HG03175 (cell line): ENCODE measurements around the gene ATP2B2.
"Not testable (repeated sequence)": the region's sequence is repeated elsewhere in the genome, so short reads cannot be mapped to it uniquely, and the experiment has no call there.

Experiments used
- ATAC-seq: cut with Tn5 transposase; IDR thresholded peaks from one replicate; pipeline ENCODE4 v1.9.1; 2021; ENCODE audit warnings: mild to moderate bottlenecking, moderate library complexity; ENCODE audit not compliant: unreplicated experiment

ATP2B2 gene

DNA sequence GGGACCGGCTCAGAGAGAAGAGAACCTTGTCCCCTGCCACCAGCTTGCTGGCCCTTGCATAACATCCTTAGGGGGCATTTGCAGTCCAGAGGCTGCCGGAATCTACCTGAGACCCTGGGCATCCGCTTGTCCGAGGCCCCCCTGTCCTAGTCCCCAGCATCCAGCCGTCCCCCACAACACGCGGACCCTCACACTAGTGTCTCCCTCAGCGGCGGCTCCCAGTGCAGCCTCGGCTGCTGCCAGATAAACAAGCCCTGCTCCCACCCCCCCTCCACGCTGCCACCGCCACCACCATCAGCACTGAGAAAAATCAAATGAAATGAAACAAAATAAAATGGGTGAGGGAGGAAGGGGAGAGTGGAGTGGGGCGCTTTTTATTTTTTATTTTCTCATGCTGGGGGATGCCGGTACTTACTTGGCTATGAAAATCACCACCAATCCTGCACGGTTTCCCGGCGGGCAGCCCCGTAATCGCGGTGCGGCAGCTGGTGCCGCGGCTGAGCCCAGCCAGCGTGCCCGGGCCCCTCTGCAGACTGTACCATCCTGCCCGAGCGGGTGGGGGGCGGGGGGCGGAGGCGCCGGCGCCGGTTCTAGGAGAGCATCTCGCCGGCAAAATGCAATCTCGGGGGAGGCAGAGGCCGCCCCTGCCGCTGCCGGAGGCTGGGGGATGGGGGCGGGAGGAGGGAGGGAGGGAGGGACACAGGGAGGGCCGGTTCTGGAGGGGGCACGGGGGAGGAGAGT, at the start of gene ATP2B2:
TSS of gene ATP2B2 (minus strand) at position 537 of the 741 bp plus-strand sequence. CDS start 56,043 bp downstream, outside the sequence.
- no peak for ATAC-seq

DNA sequence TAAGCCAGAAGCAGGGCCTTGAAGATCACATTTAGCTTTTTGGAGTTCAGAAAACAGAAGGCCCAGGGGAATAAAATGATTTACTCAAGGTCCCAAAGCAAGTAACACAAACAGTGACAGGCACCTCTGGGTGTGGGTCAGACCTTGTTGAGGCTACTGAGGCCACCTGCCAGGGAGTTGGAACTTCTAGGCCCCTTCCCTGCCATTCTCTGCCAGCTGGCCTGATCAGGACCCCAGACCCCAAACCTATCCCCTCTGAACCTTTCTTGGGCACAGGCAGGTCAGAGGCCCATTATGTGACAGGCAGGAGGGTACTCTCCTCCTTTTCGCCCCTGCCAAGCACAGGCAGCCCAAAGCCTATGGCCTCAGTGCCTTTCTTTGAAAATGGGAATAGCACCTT, 49.4 kb upstream of the ATP2B2 start:
- ATAC-seq, result no peak

DNA sequence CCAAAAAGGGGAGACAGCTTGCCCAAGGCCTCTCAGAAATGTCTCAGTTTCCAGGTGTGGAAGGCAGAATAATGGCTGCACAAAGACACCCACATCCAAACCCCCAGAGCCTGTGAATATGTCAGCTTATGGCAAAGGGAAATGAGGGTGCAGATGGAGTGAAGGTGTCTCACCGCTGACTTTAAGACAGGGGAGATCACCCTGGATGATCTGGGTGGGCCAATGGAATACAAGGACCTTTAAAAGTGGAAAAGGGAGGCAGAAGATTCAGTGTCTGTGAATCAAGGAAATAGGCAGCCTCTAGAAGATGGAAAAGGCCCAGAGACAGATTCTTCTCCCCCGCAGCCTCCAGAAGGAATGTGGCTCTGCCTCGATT, 48.8 kb upstream of the ATP2B2 start:
- ATAC-seq, result no peak

DNA sequence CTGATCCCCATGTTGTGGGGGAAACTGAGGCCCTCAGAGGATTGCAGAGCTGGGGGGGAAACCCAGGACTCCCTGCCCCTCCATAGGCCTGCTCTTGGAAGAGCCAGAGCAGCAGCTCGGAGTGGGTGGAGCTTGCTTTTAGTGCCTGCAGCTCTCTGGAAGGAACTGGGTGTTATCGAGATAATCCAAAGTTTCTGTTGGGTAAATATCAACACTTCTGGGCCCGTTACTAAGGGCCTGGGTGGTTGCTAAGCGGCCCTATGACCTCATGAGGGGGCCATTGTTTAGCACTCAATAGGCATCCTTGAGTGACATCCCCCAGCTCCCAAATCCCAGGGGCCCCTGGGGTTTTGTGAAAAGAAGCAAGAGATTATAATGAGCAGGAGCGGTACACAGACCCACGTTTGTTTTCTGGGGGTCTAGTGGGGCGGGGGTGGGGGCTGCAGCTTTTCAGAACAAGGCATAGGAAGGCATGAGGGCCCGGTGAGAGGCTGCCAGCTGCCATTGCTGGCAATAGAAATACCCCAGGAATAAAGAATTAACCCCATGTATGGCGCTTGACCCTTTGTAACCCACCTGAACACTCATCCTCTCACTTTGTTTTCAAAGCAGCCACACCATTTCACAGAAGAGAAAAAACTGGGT, 48.3 kb upstream of the ATP2B2 start:
- no peak for ATAC-seq

DNA sequence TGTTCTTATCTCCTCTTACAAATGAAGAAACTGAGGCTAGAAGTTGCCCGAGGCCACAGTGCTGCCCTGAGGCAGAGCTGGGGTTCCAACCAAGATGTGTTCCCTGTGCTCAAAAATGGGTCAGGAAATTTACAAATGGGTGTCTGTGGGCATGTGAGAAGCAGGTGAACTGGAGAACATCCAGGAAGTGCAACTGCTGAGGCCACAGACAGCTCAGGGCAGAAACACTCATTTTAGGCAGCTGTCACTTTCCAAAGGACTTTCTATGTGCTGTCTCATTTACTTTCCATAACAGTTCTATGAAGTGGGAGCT, 47.2 kb upstream of the ATP2B2 start:
- no peak for ATAC-seq

DNA sequence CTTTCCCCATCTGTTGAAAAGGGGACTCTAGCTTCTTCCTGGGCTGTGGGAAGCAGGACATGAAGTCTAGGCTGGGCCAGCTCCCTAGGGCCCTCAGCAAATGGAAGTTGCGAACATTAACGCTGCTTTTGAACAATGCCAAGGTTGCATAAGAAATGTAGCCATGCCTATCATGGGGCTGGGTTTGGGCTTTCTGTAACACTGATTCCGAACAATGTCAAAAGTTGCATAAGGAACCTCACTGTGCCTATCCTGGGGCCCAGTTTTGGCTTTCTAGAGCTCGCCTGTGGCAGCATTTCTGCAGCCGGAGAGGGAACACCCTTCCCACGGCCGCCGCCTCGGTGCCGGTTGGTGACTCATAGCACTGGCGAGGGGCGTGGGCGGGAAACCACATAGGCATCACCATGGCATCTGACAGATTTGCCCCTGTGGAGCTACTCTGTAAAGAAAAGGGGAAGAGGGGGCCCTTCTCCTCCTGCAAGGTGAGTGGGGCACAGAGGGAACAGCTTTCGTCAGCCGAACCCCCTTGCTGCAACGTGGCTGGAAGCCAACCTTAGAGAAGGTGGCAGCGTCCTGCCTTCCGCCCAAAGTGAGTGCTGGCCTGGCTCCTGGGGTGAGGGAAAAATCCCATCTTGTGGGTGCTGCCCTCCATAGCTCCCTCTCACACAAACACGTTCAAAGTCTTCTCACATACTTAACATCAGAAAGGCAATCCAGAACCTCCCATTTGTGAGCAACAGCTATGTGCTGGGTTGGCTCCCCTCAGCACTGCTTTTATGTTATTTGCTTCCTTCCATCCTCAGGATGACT, 46.6 kb upstream of the ATP2B2 start:
- ATAC-seq, result peak; percentile 59

DNA sequence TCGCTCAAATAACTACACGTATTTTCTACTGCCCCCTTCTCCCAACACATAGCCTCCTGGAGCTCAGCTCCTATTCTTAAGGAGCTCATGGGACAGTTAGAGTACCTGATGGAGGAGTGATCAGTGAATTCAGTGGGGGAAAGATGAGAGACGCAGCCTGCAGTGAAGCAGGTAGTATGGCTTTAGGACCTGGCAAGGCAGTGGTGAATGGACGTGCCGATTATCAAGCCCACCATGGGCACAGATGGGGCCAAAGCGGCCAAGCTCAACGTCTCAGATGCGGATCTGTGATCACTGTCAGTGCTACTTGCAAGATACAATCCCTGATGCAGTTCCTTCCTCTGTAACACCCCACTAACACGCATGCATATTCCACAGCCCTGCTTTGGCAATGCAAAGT, 45.8 kb upstream of the ATP2B2 start:
- no peak for ATAC-seq

DNA sequence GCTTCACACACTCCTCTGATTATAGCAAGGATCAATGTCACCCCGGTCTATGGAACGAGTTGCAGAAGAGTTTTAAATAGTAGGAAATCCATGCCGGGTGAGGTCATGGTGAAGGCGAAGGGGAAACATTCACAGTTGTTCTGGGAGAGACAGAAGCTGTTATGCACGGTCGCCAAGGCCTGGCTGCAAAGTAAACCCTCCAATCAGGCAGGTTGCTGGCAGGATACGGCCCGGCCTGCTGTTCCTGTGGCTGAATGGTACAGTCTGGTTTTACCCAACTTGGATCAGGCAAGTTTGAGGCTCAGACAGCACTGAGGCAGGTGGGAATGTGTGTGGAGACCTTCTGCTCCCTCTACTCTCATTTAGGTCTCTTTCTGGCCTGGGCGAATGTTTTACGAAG, 45.3 kb upstream of the ATP2B2 start:
- ATAC-seq, result no peak

DNA sequence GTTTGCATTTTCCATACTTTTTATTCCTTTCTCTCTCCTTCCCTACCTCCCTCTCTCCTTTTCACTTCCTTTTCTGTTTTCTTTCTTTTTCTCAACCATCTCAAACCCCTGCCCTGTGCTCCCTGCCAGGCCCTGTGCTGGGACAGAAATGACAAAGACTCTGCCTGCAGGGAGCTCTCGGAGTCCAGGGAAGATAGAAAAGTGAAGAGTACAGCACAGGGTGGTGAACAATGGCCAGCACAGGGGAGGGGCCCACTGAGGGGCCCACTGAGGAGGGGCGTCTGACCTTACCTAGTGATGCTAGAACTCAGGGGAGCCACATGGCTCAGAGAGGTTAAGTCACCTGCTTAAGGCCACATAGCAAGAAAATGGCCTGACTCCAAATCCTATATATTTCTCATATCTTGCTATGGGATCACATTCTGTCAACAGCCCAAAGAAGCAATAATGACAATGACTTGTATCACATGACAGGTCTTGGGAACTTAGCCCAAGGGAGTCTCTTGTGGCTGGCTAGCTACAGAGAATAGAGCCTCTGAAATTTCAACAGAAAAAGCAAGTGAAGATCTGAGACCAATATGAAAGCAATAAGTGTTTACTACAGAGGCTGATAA, 44.3 kb upstream of the ATP2B2 start:
- no peak for ATAC-seq

DNA sequence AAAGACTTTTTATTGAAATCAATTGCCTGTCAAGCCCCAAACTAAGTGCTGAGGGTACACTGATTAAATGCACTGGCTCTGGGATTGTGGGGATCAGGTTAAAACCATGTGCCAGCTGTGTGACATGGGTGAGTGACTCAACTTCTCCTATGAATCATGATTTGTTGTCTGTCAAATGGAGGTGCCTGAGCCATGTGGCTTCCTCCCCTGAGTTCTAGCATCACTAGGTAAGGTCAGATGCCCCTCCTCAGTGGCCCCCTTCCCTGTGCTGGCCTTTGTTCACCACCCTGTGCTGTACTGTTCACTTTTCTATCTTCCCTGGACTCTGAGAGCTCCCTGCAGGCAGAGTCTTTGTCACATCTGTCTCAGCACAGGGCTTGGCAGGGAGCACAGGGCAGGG, 43.6 kb upstream of the ATP2B2 start:
- ATAC-seq, result no peak

DNA sequence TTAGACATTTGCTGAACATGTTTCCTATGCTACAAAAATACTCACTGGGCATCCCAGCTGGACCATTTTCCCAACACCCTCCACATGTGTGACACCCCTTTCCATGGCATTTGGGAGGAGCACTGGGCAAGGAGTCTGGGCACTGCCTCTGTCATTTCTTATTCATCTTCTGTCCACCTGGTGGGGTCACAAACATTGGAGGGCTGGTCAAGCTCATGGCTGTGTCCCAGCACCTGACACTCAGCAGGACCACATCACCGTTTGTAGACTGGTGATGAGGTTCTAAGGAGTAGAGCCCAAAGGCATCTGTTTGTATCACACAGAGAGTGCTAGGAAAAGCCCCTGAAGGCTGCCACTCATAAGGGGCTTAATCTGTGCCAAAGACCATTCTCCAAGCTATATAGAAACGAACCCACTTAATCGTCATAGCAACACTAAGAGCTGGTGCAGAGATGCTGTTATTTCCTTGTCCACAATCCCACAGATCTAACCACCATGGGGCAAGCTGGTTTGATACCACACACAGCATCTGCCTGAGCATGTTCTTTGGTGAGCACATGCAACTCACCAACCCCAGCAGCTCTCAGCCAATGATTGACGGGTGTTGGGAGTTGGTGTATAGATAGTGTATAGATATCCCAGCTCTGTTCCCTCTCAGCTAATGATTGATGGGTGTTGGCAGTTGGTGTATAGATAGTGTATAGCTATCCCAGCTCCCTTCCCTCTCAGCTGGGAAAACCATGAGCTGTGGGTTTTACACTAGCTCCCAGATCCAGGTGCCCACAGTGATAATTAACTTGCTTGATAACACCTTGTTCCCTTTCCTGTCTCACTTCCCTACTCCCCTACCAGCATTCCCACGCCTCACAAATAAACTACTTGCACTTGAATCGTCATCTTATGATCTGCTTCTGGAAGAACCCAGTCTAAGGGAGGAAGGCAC, 42.7 kb upstream of the ATP2B2 start:
- ATAC-seq, result no peak

DNA sequence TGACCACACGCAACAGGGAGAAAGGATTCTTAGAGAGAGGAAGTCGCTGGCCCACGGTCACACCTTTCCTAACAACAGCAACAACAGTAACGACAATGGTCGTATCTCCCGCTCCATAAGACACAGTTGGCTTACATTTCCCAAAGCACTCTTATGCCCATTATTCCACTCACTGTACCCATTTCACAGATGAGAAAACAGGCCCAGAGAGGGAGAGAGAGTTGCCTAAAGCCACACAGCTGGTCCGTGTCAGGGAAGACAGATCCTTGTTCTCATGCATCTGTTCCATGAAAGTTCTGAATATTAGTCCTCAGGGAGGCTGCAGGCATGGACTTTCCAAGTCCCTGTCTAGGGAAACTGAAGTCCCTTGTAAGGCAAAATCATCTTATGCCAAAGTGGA, 42.0 kb upstream of the ATP2B2 start:
- no peak for ATAC-seq

DNA sequence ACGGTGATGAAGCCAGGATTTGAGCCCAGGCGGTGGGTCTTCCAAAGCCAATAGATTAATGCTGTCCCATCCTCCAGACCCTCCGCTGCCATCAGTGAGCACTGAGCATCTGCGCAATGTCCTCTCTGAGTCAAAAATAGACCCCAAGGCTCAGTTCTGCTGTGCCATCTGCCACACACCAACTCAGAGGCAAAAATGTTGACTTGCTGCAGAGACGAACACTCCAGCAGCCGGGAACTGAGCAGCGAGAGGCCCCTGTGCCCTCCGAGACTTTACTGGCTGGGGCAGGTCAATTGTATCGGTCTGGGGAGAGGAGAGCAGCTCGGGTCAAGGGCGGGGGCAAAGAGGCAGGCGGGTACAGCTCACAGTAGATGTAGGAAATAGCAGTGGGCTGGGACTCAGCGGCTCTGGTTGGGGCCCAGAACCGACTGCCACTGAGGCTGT, 41.5 kb upstream of the ATP2B2 start:
- no peak for ATAC-seq

DNA sequence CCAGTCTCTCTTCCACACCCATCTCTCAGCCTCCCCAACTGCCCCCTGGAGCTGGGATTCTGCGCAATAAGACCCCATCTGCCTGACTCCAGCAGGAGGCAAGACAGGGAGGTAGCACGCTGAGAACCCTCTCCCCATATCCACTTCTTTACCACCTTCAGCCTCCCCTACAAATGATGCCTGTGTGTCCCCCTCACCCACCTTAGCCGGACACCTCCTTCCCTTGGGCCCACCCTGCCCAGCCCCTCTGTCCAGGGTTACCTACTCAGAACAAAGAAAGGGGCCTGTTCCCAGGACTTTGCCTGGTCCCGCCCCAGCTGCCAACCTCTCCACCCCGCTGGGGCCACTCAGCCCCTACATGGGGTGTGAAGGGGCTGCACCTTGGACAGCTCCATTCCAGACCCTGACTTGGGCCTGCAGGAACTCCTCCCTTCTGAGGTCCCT, 40.8 kb upstream of the ATP2B2 start:
- no peak for ATAC-seq

DNA sequence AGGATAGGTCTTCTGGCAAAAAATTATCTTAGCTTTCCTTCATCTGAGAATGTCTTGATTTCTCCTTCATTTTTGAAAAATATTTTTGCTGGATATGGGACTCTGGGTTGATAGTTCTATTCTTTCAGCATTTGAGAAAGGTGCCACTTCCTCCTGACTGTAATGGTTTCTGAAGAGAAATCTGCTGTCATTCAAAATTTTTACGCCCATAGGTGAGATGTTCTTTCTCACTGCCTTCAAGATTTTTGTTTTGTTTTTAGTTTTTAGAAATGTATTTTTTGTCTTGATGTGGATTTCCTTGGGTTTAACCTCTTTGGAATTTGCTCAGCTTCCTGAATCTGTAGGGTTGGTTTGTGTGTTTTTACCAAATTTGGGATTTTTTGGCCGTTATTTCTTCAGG, 37.1 kb upstream of the ATP2B2 start:
- ATAC-seq, result no peak

DNA sequence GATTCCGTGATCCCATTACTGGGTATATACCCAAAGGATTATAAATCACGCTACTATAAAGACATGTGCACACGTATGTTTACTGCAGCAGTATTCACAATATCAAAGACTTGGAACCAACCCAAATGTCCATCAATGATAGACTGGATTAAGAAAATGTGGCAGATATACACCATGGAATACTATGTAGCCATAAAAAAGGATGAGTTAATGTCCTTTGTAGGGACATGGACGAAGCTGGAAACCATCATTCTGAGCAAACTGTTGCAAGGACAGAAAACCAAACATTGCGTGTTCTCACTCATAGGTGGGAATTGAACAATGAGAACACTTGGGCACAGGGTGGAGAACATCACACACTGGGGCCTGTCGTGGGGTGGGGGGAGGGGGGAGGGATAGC, 35.0 kb upstream of the ATP2B2 start:
- not testable (repeated sequence) for ATAC-seq

DNA sequence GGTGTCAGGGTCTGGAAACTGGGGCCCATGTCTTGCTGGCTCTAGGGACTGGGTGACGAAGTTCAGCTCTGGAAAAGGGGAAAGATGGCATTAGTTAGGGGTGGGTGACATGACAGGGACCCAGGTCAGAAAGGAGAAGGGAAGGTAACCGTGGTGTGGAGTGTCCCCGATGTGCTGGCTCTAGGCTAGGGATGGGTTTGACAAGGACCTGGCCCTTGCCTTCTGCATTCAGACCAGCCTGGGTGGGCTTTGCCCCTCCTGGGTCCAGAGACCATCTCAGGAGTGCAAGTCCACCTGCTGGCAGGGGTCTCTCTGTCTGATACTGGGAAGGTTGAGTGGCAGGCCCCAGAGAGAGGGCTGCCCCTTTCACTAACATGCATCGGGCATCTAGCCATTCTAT, 28.7 kb upstream of the ATP2B2 start:
- no peak for ATAC-seq

DNA sequence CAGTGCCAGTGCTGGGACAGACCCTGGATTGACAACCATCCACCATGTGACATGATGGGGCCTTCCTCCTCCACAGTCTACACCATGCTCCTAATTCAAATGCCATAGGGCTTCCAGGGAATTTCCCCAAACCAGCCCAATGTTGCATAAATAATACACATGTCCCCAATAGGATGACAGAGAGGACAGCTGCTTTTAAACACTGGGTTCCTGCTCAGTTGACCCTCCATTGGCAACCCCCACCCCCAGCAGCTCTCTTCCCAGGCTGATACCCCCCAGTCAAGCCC, 28.3 kb upstream of the ATP2B2 start:
- no peak for ATAC-seq

DNA sequence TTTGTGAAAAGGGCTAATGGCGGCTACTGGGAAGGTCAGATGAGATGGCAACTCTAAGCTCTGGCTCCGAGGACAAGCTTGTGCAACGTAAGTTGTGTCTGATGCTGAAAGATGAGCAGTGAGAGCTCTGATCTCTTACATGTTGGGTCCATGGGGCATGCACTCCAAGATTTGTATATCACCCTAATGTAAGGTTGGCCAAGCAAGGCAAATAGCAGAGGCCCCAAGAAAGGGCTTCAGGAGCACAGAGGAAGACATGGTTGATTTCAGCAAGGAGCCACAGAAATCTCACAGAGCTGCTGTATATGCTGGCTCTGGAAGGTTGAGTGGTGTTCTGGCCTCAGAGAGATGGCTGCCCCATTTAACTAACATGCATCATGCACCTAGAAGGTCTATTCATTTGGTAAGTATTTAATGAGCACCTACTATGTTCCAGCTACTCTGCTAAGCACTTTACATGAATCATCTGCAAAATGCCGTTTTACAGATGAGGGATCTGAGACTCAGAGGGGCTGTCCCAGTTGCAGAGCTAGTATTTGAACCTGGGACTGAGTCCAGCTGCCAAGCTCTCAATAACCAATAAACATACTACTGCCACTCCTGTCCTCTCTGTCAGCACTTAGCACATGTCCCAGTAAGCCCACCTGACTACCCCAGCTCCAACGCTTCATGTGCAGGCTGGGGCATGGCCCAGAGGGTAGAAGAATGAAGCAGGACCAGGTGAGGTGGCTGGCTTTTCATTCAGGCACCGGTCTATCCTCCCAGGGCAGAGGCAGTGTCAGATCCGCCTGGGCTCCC, 27.8 kb upstream of the ATP2B2 start:
- no peak for ATAC-seq

DNA sequence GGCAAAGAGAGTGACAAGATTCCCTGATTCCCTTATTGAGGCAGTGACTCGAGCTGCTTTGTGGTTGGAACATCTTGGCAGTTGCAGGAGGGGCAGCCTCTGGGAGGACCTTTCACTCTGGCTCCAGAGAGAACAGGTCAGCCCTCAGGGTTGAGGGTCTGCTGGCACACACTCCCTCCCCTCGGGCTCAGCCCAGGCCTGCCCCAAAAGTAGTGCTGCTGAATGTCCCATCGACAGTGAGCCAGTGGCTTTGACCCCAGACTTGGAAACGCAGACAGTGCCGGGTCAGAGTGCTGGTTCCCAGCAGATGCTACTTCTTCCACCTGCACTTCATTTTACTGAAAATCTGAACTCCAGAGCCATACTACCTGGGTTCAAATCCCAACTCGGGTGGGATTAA, 25.6 kb upstream of the ATP2B2 start:
- no peak for ATAC-seq
